GM12878 (cell line): Measurements from ENCODE around the gene PSIP1. TPM values are rescaled to one million over a fixed set of nuclear protein-coding genes. Genes with fewer than 3 reads are reported as not detected.

Experiments
- ATAC-seq: fragments of 200-7000 bp; cut with Tn5 transposase; 3 replicates; pipeline ENCODE4 v1.9.1; 2020; ENCODE audit warnings: mild to moderate bottlenecking, moderate library complexity
- BruUV-seq: library from RNA; stranded (reverse); fragments of 400-500 nt; replicated peaks from 2 replicates; lab custom pipeline; 2021; lab: Mats Ljungman, UMichigan
- CTCF ChIA-PET: fragments of 300-600 bp; sonication (Branson Sonifier 250); formaldehyde crosslinking; extraction: SDS; loops from one replicate; lab custom pipeline; 2021; ENCODE audit warnings: inconsistent platforms; lab: Yijun Ruan, JAX
- POLR2A ChIA-PET: fragments of 350-600 bp; formaldehyde crosslinking; extraction: SDS; loops from one replicate; lab custom pipeline; 2021; ENCODE audit warnings: inconsistent platforms; lab: Charles Lee
- RAD21 ChIA-PET: fragments of 300-600 bp; sonication (Branson Sonifier 250); formaldehyde crosslinking; loops from one replicate; lab custom pipeline; 2023; ENCODE audit warnings: antibody characterized with exemption; ENCODE audit not compliant: unreplicated experiment; lab: Charles Lee
- SMC1A ChIA-PET: fragments of 300-600 bp; sonication (Branson Sonifier 250); formaldehyde crosslinking; loops from one replicate; lab custom pipeline; 2023; ENCODE audit not compliant: unreplicated experiment, uncharacterized antibody; lab: Charles Lee
- DNase-seq: peaks from one replicate; pipeline ENCODE4 v3.0.0-alpha.2; 2011; ENCODE audit warnings: low read depth, low spot score
- FAIRE-seq: peaks from 3 replicates; lab custom pipeline; 2011; peaks lifted over from hg19 to GRCh38; lab: Jason Lieb, UNC
- H2AFZ ChIP-seq: 2 replicates; pipeline ENCODE4 v1.6.0; 2011; ENCODE audit warnings: low read depth, low read length, control low read depth; ENCODE audit not compliant: control insufficient read depth
- H3K27ac ChIP-seq: 2 replicates; pipeline ENCODE4 v1.5.1; 2011; ENCODE audit warnings: control low read depth; ENCODE audit not compliant: control insufficient read depth, insufficient read depth
- H3K27me3 ChIP-seq, 2 experiments: replicated peaks in 1 of 2; 2 replicates each; pipeline versions ENCODE4 v1.6.0 to v1.6.1; 2011; ENCODE audit warnings: low read length in 1 of 2; ENCODE audit not compliant: control insufficient read depth in 2 of 2, insufficient read depth in 2 of 2
- H3K36me3 ChIP-seq, 2 experiments: 2 replicates each; pipeline ENCODE4 v1.5.1; 2011; ENCODE audit warnings: low read length in 1 of 2; ENCODE audit not compliant: control insufficient read depth in 2 of 2, insufficient read depth in 2 of 2
- H3K4me1 ChIP-seq: 2 replicates; pipeline ENCODE4 v1.6.1; 2011; ENCODE audit warnings: mild to moderate bottlenecking, low read length, moderate library complexity, mixed read lengths; ENCODE audit not compliant: control insufficient read depth, insufficient read depth
- H3K4me2 ChIP-seq: 2 replicates; pipeline ENCODE4 v1.6.0; 2011; ENCODE audit warnings: control low read depth; ENCODE audit not compliant: control insufficient read depth, insufficient read depth
- H3K4me3 ChIP-seq: fragments of 200-600 bp; sonication (generic); 2 replicates; pipeline ENCODE4 v1.5.1; 2016
- H3K79me2 ChIP-seq: 2 replicates; pipeline ENCODE4 v1.6.0; 2011; ENCODE audit warnings: low read length; ENCODE audit not compliant: control insufficient read depth, insufficient read depth
- H3K9ac ChIP-seq: 2 replicates; pipeline ENCODE4 v1.8.0; 2011; ENCODE audit warnings: low read length, control low read depth, mixed read lengths; ENCODE audit not compliant: control insufficient read depth, insufficient read depth
- H3K9me3 ChIP-seq: replicated peaks from 3 replicates; pipeline ENCODE4 v1.5.1; 2011; ENCODE audit warnings: mild to moderate bottlenecking, low read length; ENCODE audit not compliant: control insufficient read depth, insufficient read depth
- H4K20me1 ChIP-seq: 2 replicates; pipeline ENCODE4 v1.6.0; 2011; ENCODE audit not compliant: control insufficient read depth, insufficient read depth
- BHLHE40 ChIP-seq, 2 experiments: fragments of 450-650 bp in 1 of 2; IDR thresholded peaks; 2 replicates each; pipeline ENCODE4 v1.6.1; 2011 to 2017; ENCODE audit warnings: low read depth in 2 of 2, borderline replicate concordance in 1 of 2, improper control_type of control experiment in 1 of 2, low read length in 1 of 2, mild to moderate bottlenecking in 1 of 2
- EGR1 ChIP-seq, 2 experiments: IDR thresholded peaks; 1 replicate in 1 of 2; 2 replicates in 1 of 2; pipeline ENCODE4 v1.6.1; 2011 to 2012; ENCODE audit warnings: low read depth in 2 of 2, low read length in 2 of 2, borderline replicate concordance in 1 of 2, mild to moderate bottlenecking in 1 of 2, moderate library complexity in 1 of 2
- FOS ChIP-seq: IDR thresholded peaks from 3 replicates; pipeline ENCODE4 v1.6.1; 2011; ENCODE audit warnings: borderline replicate concordance; ENCODE audit not compliant: insufficient read length; ENCODE audit errors: extremely low read depth
- MEF2A ChIP-seq: IDR thresholded peaks from 2 replicates; pipeline ENCODE4 v1.6.1; 2011; ENCODE audit warnings: low read depth, mild to moderate bottlenecking, low read length, moderate library complexity; ENCODE audit not compliant: insufficient read depth
- MYB ChIP-seq: fragments of 150-350 bp; IDR thresholded peaks from 2 replicates; pipeline ENCODE4 v1.6.1; 2014; ENCODE audit warnings: mild to moderate bottlenecking, low read depth, low read length, borderline replicate concordance
- POLR2AphosphoS5 ChIP-seq: IDR thresholded peaks from 2 replicates; pipeline ENCODE4 v1.6.1; 2011; ENCODE audit warnings: mild to moderate bottlenecking, low read length, inconsistent platforms
- POU2F2 ChIP-seq: IDR thresholded peaks from 3 replicates; pipeline ENCODE4 v1.6.1; 2011; ENCODE audit warnings: low read depth, mild to moderate bottlenecking, low read length, borderline replicate concordance
- SMAD1 ChIP-seq: fragments of 450-650 bp; IDR thresholded peaks from 2 replicates; pipeline ENCODE4 v1.6.1; 2018; ENCODE audit warnings: mild to moderate bottlenecking, low read depth; ENCODE audit not compliant: partially characterized antibody
- SMARCA5 ChIP-seq: fragments of 450-650 bp; IDR thresholded peaks from 2 replicates; pipeline ENCODE4 v1.6.1; 2017; ENCODE audit warnings: mild to moderate bottlenecking
- SRF ChIP-seq, 2 experiments: IDR thresholded peaks; 2 replicates each; pipeline ENCODE4 v1.6.1; 2011; ENCODE audit warnings: low read depth in 2 of 2, low read length in 2 of 2, mild to moderate bottlenecking in 1 of 2, moderate library complexity in 1 of 2
- YBX1 ChIP-seq: fragments of 450-650 bp; IDR thresholded peaks from 2 replicates; pipeline ENCODE4 v1.6.1; 2016; ENCODE audit warnings: antibody characterized with exemption
- ZNF24 ChIP-seq: fragments of 450-650 bp; IDR thresholded peaks from 2 replicates; pipeline ENCODE4 v1.6.1; 2017; ENCODE audit warnings: antibody characterized with exemption, mild to moderate bottlenecking
- WGBS: methylation state at CpG from one replicate; pipeline ENCODE4 v1.1.6; 2016; ENCODE audit warnings: low lambda C conversion rate; ENCODE audit not compliant: insufficient replicate concordance, insufficient coverage; ENCODE audit errors: missing lambda C conversion rate; 5-methylcytosine and 5-hydroxymethylcytosine counted together
- in situ Hi-C: fragments of 300-500 bp; cut with MboI; formaldehyde crosslinking; loops from 9 replicates; pipeline ENCODE4 v1.14.3; 2018; ENCODE audit warnings: mixed read lengths
- intact Hi-C: fragments of 100-400 bp; cut with micrococcal nuclease; formaldehyde crosslinking; loops from one replicate; pipeline ENCODE4 v1.14.2; 2022; ENCODE audit not compliant: unreplicated experiment
- polyA plus RNA-seq, 11 experiments: library from polyadenylated mRNA; depleted of rRNA in 4 of 11; unstranded in 6 of 11; stranded (reverse) in 5 of 11; fragments of >200 nt; fragmentation: Nextera tagmentation in 4 of 11; fragmentation: Illumina TruSeq in 1 of 11; extraction: Ambion mirVana in 4 of 11; extraction: Trizol in 1 of 11; gene quantifications; 1 replicate in 1 of 11; 2 replicates in 10 of 11; pipeline versions ENCODE4 v1.2.1 to v1.2.3, GENCODE V29; 2011 to 2016; ENCODE audit warnings: inconsistent platforms in 2 of 11, missing spikeins in 2 of 11, low read depth in 1 of 11
- total RNA-seq, 4 experiments: library from RNA; depleted of rRNA in 3 of 4; stranded (reverse); fragments of >200 nt in 3 of 4; fragmentation: Illumina TruSeq in 1 of 4; extraction: Trizol in 1 of 4; gene quantifications; 2 replicates each; pipeline versions ENCODE4 v1.2.1 to v1.2.3, GENCODE V29; 2013 to 2021
- TF ChIP-seq, protein P1 (sequence below): fragments of 450-650 bp; IDR thresholded peaks from 2 replicates; pipeline ENCODE4 v1.6.1; 2018; ENCODE audit warnings: borderline replicate concordance, mild to moderate bottlenecking; ENCODE audit not compliant: partially characterized antibody
- TF ChIP-seq, protein P2 (sequence below): fragments of 450-650 bp; conservative IDR thresholded peaks from 2 replicates; pipeline ENCODE4 v1.6.1; 2017; ENCODE audit warnings: mild to moderate bottlenecking, moderate library complexity
- TF ChIP-seq, protein P3 (sequence below): fragments of 450-650 bp; IDR thresholded peaks from 2 replicates; pipeline ENCODE4 v1.6.1; 2016; ENCODE audit warnings: mild to moderate bottlenecking

The PSIP1 gene
- total and polyA plus RNA-seq, 10 of the 15 experiments (the other 5 are each of a cell fraction or from before 2014, with no cell fraction given) = 75.5 to 299 (median 173) TPM

DNA sequence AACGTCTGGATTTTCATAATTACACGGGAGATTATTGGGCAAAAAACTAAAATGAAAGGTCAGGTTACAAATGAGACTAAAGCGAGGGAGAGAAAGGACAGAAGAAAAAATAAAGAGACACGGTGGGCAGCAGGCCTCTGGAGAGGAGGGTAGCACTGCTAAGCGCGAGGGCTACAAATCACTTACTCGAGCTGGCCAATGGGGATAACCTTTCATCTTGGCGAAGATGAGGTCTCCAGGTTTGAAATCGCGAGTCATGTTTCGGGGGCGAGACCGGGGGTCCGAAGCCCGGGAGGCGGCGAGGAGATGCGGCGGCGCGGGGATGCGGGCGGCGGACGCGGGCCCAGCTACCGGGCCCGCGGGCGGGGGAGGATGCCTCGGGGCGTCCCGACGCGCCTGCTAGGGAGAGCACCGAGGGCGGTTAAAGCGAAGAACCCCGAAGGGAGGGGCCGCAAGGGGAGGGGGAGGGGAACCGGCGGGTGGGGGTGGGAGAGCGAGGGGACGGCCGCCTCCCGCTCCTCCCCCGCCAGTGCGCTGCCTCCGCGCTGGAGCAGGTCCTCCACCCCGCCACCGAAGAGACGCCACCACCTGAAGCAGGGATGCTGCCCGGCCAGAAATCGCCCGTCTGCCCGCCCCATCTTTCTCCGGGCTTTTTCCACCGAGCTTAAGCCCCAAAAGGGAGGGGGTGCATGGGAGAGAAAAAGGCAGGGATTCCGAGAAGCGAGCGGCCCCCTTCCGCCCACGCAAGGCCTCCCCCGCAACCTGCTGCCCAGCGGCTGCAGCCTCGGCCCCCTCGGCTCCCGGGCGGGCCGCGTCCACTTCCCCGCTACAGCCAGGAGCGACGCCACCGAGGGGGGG lies 610 bp downstream of the PSIP1 start:
- SMC1A ChIA-PET = interaction anchor here (1.9 to 7.2 kb wide), 2 partner anchors 9 to 22 kb away, joined by 6 to 163 read pairs; no protein-coding TSS in a partner anchor
- no peak for DNase-seq
- Histone ChIP-seq H3K79me2 (peaks cover 56% of the 10 kb centered on the region), H3K9me3 (no peaks in the 10 kb centered on the region), H3K4me3 (peak overlapping the region; percentile 93), H3K27me3 (no peaks in the 10 kb centered on the region), H2AFZ (peak overlapping the region; percentile 97), H3K9ac (peak overlapping the region; percentile 95), H3K36me3 (peaks cover 0 to 11% of the 10 kb centered on the region in 2 experiments; a peak in 2 of 4 replicates), H3K27ac (peak overlapping the region; percentile 99), H4K20me1 (no peaks in the 10 kb centered on the region), H3K4me2 (peak overlapping the region; percentile 66), H3K4me1 (peaks cover 13% of the 10 kb centered on the region)
- CTCF ChIA-PET = interaction anchor here (4.5 to 7.1 kb wide), 2 partner anchors 11 to 22 kb away, joined by 19 to 133 read pairs; no protein-coding TSS in a partner anchor
- POLR2A ChIA-PET = interaction anchor here (0.6 to 4.5 kb wide), 9 partner anchors 10 to 90 kb away, joined by 3 to 70 read pairs (median 4); partner anchors contain the start of genes CCDC171 and SNAPC3
- intact Hi-C loops = no loop called here
- ATAC-seq = peak; percentile 54
- RAD21 ChIA-PET = interaction anchor here (1.4 to 5.5 kb wide), 6 partner anchors 20 to 87 kb away, joined by 4 to 106 read pairs (median 8); partner anchors contain the start of genes CCDC171 and SNAPC3
- BruUV-seq = no TSS peak
- no peak for FAIRE-seq
- in situ Hi-C loops = no loop called here
- WGBS = under 1% methylated on average over 63 of the region's 76 CpGs
- TF ChIP-seq, protein P1, sequence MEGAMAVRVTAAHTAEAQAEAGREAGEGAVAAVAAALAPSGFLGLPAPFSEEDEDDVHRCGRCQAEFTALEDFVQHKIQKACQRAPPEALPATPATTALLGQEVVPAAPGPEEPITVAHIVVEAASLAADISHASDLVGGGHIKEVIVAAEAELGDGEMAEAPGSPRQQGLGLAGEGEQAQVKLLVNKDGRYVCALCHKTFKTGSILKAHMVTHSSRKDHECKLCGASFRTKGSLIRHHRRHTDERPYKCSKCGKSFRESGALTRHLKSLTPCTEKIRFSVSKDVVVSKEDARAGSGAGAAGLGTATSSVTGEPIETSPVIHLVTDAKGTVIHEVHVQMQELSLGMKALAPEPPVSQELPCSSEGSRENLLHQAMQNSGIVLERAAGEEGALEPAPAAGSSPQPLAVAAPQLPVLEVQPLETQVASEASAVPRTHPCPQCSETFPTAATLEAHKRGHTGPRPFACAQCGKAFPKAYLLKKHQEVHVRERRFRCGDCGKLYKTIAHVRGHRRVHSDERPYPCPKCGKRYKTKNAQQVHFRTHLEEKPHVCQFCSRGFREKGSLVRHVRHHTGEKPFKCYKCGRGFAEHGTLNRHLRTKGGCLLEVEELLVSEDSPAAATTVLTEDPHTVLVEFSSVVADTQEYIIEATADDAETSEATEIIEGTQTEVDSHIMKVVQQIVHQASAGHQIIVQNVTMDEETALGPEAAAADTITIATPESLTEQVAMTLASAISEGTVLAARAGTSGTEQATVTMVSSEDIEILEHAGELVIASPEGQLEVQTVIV = no peak
- 0 out of 4 replicates have a peak, but pooled peaks of 1 of the 2 experiments have one; percentile 22 for TF ChIP-seq BHLHE40 (IDR thresholded peaks at IDR 0.05; ENCODE audit: borderline replicate concordance in 1 of 2, low read depth in 2 of 2, low read length in 1 of 2)
- 0 out of 3 replicates have a peak, but pooled peaks have one; percentile 4 for TF ChIP-seq POU2F2
- TF ChIP-seq POLR2AphosphoS5 = peak; percentile 54; the same call in 1 of the 2 replicates
- TF ChIP-seq ZNF24 = 0 out of 2 replicates have a peak, but pooled peaks have one; percentile 37
- TF ChIP-seq, protein P2, sequence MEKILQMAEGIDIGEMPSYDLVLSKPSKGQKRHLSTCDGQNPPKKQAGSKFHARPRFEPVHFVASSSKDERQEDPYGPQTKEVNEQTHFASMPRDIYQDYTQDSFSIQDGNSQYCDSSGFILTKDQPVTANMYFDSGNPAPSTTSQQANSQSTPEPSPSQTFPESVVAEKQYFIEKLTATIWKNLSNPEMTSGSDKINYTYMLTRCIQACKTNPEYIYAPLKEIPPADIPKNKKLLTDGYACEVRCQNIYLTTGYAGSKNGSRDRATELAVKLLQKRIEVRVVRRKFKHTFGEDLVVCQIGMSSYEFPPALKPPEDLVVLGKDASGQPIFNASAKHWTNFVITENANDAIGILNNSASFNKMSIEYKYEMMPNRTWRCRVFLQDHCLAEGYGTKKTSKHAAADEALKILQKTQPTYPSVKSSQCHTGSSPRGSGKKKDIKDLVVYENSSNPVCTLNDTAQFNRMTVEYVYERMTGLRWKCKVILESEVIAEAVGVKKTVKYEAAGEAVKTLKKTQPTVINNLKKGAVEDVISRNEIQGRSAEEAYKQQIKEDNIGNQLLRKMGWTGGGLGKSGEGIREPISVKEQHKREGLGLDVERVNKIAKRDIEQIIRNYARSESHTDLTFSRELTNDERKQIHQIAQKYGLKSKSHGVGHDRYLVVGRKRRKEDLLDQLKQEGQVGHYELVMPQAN = peak; percentile 19; the same call in 1 of the 2 replicates
- no peak for TF ChIP-seq MYB
- no peak for TF ChIP-seq YBX1
- TF ChIP-seq FOS = no peak
- peak; percentile 43; the same call in 1 of the 2 replicates for TF ChIP-seq SMARCA5
- TF ChIP-seq SRF (IDR thresholded peaks at IDR 0.05; ENCODE audit: low read depth in 2 of 2, low read length in 2 of 2) = 0 out of 4 replicates have a peak, but pooled peaks of 1 of the 2 experiments have one; percentile 7
- TF ChIP-seq SMAD1 = peak; percentile 20
- TF ChIP-seq EGR1 (IDR thresholded peaks at IDR 0.05; ENCODE audit: borderline replicate concordance in 1 of 2, low read depth in 2 of 2, low read length in 2 of 2) = peak; percentile 17 to 93
- no peak for TF ChIP-seq MEF2A
- TF ChIP-seq, protein P3, sequence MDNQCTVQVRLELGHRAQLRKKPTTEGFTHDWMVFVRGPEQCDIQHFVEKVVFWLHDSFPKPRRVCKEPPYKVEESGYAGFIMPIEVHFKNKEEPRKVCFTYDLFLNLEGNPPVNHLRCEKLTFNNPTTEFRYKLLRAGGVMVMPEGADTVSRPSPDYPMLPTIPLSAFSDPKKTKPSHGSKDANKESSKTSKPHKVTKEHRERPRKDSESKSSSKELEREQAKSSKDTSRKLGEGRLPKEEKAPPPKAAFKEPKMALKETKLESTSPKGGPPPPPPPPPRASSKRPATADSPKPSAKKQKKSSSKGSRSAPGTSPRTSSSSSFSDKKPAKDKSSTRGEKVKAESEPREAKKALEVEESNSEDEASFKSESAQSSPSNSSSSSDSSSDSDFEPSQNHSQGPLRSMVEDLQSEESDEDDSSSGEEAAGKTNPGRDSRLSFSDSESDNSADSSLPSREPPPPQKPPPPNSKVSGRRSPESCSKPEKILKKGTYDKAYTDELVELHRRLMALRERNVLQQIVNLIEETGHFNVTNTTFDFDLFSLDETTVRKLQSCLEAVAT = no peak
